Amniotic stem cell (primary cell): ENCODE measurements around the gene CLTC.

ENCODE experiments used
- DNase-seq: peaks from one replicate; lab custom pipeline; 2025; lab: John Stamatoyannopoulos, UW

Gene CLTC

DNA sequence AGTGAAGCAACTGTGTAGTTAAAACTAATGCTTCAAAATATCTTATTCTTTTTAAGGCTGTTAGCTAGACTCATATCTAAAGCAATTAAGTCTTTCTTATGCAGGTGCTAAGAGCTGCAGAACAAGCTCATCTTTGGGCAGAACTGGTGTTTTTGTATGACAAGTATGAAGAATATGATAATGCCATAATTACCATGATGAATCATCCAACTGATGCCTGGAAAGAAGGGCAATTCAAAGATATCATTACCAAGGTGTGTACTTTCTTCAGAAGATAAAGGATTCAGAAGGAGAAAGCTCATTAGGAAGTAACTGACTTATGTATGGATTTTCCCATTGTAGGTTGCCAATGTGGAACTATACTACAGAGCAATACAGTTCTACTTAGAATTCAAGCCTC, 63.6 kb downstream of the CLTC start:
- no peak for DNase-seq

GRCh38 chr17:59684967-59685366, 65.3 kb downstream of the CLTC start:
- no peak for DNase-seq

DNA sequence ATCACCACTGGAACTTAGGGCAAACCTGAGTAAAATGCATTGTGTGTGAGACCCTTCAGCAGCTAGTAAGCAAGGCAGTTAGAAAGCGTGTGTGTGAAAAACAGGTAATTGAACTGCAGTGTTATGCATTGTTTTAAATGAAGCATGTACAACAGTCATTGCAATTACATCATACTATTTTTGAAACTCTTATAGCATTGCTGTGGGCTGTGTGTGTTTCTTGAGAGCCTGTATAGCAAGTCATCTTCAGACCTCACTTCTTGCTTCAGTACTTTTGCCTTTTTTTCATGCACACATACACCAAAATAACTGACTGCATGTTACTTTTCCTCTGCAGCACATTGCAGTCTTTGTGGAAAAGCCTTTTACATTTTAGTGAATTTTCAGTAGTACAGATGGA, 68.3 kb downstream of the CLTC start:
- DNase-seq = no peak

GRCh38 chr17:59688496-59688895, 68.8 kb downstream of the CLTC start:
- no peak for DNase-seq

GRCh38 chr17:59693582-59693981, 73.9 kb downstream of the CLTC start:
- no peak for DNase-seq

GRCh38 chr17:59694344-59694743, 74.6 kb downstream of the CLTC start:
- DNase-seq = no peak

DNA sequence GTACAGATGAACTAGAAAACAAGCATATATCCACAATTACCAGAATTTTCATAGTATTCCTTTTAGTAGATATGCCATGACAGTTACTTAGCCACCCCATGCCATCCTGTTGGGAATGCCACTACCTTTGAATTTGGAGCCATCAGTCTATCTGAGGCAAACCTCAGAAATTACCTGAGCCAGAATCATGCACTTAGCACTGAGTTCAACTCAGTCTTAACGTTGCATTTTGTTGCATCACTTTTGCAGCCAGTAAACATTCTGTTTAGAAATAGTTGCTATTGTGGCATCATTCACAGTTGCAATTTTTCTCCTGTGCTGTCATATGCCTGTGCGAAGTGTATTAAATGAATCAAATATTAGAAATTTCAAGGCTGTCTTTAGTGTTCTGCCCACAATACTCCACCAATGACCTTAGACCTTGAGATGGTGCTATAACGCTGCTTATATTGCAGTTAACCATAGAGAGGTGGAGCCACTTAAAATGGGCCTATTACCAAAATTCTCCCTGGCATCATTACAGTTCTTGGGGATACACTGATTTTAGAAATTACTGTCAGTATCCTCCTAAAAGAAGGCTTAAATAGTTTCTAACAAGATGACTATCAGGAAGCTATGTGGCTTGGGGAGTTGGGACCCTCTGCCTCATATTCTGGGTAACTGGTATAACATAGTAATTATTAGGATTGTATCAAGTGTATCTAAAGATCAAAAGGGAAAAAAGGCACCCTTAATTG, 76.4 kb downstream of the CLTC start:
- no peak for DNase-seq

- no peak for DNase-seq
These were observed 77.1 kb downstream of the CLTC start for GRCh38 chr17:59696682-59697277.

- DNase-seq = no peak
These were observed 78.4 kb downstream of the CLTC start for GRCh38 chr17:59698143-59698542.

GRCh38 chr17:59699218-59699617, 79.5 kb downstream of the CLTC start:
- no peak for DNase-seq

DNA sequence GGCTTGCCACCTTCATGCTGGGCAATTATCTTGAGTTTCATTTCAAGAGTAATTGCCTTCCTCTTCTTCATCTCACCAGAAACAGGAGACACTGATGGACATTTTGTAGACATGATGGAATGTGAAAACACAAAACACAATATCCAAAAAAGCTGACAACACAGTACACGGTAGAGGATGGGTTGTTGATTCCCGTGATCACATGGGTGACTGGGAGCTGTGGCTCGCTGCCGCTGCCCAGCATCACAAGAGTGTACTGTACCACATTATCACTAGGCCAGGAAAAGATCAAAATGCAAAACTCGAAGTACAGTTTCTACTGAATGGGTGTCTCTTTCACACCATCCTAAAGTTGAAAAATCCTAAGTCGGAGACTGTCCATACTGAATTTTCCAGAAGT, 80.1 kb downstream of the CLTC start:
- no peak for DNase-seq

DNA sequence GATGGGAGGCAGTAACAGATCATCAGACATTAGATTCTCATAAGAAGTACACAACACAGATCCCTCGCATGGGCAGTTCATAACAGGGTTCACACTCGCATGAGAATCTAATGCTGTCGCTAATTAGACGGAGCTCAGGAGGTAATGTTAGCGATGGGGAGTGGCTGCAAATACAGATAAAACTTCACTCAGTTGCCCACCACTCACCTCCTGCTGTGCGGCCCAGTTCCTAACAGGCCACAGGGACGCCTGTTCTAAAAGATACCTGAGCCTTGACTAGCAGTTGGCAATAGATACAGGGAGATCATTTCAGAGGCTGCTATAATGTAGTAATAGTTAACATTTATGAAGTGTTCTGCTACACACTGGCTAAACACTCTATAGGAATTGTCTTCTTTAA, 82.6 kb downstream of the CLTC start:
- no peak for DNase-seq

DNA sequence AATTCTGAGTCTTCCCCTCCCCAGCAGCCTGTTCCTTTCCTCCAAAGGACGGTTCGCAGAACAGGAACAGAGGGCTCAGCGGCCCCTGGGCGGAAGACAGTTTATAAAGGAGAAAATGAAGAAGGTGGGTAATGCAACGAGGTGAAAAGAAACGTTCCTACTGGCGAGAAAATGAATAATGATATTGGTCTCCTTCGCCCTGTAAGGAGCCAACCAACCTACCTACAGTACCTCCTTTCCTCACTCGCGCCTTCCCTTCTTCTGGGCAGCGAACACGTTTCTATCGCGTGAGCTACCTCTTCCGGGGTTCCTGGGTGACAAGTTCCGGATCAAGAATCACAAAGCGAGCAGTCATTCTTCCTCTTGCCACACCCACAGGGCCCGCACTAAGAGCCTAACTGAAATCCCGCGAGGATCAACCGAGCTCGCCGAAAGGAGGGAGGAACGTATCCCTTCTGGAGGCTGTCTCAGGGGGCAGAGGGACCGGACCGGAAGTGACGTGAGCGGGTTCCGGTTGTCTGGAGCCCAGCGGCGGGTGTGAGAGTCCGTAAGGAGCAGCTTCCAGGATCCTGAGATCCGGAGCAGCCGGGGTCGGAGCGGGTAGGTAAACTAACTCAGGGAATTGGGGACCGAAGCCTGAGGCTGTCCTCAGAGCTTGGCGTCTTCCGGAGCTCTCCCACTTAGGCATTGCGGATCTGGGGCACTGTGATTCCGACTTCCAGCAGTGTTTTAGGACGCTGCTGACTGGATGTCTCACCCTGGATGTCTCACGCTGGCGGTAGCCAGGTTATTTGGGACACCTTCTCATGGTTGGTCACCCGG, 87.7 kb downstream of the CLTC start, which contains the start of the genes PTRH2 and VMP1:
PTRH2 (minus strand) TSS at position 282 of the 822 bp plus-strand sequence. CDS start 9,452 bp downstream, outside the sequence.
VMP1 (plus strand) TSS at position 506 of the 822 bp plus-strand sequence. CDS start 23,793 bp downstream, outside the sequence.
- peak; percentile 99 for DNase-seq

- no peak for DNase-seq
These were observed 88.3 kb downstream of the CLTC start for GRCh38 chr17:59707971-59708430.

DNA sequence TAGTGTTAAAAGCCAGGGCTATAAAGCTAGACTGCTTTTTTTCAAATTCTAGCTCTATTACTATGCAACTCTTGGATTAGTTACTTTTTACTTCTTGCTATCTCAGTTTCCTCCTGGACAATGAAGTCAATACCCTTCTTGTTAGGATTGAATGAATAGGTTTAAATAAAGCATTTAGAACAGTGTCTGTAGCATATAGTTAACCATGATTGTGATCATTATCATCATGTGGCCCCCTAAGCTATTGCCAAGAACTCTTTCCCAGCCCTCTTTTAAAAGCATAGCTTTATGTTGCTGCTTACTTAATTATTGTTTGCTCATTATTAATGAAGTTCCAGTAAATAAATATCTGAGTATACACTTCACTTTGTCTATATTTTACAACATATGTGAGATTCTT, 92.2 kb downstream of the CLTC start:
- DNase-seq = no peak

DNA sequence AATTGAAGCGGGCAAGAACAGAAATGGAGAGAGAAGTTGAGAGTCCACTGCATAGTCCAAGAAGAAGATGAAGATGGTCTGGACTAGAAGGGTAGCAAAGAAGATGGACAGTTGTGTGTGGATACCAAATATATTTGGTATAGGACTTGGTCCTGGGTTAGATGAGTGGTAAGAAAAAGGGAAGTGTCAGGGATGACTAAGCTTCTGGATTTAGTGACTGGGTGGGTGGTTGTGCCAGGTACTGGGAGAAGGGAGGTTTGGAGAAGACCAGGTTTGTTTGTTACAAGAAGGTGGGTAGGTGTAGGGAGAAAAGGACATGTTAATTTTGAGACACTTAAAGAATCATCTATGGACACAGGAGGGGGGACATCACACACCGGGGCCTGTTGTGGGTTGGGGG, 93.2 kb downstream of the CLTC start:
- no peak for DNase-seq

DNA sequence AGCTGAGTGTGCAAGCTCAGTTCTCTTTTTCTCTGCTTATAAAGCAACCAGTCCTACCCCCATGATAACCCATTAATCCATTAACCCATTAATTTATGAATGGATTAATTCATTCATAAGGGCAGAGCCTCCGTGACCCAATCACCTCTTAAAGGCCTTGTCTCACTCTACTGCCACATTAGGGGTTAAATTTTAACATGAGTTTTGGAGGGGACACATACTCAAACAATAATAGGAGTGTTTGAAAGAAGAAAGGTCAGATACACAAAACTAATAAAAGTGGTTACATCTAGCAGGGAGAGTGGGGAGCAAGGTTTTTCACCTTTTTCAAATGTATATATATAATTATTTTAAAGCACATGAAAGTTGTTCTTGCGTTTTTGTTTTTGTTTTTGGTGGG, 94.6 kb downstream of the CLTC start:
- DNase-seq = no peak

DNA sequence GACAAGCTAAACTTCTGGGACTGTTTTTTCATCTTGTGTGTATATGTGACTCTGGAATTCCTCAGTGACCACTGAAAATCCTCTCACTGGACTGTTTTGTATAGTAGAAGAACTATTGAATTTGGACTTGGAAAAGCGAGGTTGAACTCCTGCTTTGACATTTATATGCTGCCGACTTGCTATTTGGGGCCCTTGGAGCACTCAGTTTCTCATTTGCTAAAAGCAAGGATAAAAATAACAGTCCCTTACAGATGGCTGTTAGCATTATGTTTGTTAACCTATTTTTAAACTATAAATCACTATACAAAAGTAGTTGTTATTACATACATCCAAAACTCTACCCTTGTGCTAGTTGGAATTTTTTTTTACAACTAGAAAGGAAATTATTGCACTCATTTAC, 96.7 kb downstream of the CLTC start:
- no peak for DNase-seq

DNA sequence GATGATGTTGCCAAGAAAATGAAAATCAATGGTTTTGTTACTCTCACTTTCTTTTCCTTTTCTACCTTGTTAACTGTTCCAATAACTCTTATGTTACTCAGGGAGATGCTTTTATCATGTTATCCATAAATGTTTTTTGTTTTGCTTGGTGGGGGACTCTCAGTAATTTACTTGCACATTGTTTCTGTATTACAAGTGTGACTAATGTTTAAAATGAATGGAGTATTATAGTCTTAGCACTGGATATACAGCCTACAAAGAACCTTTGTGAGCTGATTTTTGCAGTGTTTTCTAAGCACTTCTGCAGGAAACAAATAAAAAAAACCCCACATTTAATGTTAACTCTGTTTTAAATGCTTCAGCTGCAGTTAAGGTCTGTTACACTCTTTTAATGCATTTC, 99.8 kb downstream of the CLTC start:
- DNase-seq = no peak

DNA sequence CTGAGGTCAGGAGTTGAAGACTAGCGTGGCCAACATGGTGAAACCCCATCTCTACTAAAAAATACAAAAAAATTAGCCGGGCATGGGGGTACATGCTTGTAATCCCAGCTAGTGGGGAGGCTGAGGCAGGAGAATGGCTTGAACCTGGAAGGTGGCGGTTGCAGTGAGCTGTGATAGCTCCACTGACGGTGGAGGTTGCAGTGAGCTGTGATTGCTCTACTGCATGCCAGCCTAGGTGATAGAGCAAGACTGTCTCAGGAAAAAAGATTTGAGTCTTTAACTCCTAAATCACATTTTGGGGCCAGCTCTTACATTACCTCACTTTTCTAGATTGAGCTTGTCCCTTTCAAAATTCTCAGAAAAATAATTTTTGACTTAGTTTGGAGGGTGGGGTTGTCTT, 102.9 kb downstream of the CLTC start:
- no peak for DNase-seq

DNA sequence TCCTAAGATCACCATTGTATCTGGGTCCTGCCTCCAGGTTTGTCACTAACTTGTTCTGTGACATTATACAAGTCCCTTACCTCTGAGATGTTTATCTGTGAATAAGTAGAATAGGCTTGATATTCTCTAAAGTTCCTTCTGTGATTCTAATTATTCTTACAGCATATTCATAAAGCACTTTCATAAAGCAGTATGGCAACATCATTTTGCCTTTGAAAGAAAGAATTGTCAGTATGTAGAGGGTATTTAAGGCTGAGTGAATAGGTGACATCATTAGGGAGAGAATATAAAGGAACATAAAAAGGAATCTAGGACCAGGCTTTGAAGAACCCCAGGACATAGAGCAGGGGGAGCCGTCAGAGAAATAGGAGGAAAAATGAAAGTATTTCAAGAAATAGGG, 103.3 kb downstream of the CLTC start:
- DNase-seq = no peak

DNA sequence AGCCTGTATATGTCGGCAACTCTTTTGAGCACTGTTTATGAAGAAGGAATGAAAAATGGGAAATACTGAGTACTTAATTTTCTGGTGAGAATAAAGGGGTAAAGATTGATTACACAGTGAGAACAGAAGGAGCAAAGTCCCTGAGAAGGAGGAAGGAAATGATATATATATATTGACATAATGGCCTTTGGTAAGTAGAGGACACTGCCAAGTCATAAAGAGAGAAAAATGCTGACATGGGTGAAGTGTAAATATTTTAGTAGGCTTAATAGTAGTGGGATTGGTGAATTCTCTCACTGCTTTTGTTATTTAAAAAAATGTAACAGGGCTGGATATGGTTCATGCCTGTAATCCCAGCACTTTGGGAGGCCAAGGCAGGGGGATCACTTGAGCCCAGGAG, 103.9 kb downstream of the CLTC start:
- no peak for DNase-seq

- no peak for DNase-seq
These were observed 106.0 kb downstream of the CLTC start for GRCh38 chr17:59725691-59726090.
